ENCODE measurements around the gene TBC1D4. TPM values are rescaled to one million over a fixed set of nuclear protein-coding genes. Genes with fewer than 3 reads are reported as not detected.

The TBC1D4 gene
- total RNA-seq, 2 experiments from 2014 or later: 37.4 to 42.0 TPM

DNA sequence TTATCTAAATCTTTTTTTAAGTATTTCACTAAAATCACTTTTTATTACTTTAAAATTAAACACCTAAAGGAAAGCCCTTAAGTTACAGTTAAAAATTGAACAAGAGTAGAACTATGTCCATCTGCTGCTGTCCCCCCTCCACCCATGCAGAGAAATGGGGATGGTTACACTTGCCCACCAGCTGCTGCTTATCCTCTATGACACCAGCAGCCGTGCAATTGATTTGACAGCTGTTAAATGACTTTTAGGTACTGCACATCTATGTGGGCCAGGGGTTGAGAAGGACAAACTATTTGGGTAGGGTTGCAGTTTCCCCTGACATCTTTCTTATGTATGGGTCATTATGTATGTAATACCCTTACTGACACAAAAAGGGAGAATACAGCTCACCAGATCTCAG, 77.2 kb downstream of the TBC1D4 start:
- no peak overlapping the region for H3K4me3 Mint-ChIP-seq
- H3K4me1 Mint-ChIP-seq (ENCODE audit: low read depth): no peaks in the 10 kb centered on the region
- H3K4me1 ChIP-seq (ENCODE audit: insufficient read depth, low read length): no peaks in the 10 kb centered on the region
- no peak overlapping the region for H3K27ac ChIP-seq (ENCODE audit: low read depth in 1 of 2, low read length in 2 of 2)
- H3K27me3 ChIP-seq (ENCODE audit: control insufficient read depth in 1 of 2, insufficient read depth in 2 of 2, low read length in 2 of 2): no peaks in the 10 kb centered on the region
- H3K27ac Mint-ChIP-seq: no peak overlapping the region
- no peaks in the 10 kb centered on the region for H3K9me3 Mint-ChIP-seq
- no peak for TF ChIP-seq CTCF (IDR thresholded peaks at IDR 0.05)
- H3K27me3 Mint-ChIP-seq: peaks cover 16% of the 10 kb centered on the region
- H3K36me3 ChIP-seq (ENCODE audit: insufficient read depth, low read length): no peaks in the 10 kb centered on the region
- no peaks in the 10 kb centered on the region for H3K36me3 Mint-ChIP-seq (ENCODE audit: low read depth)
- DNase-seq (no peak), ATAC-seq (ENCODE audit: poor library complexity) (no peak)
- H3K9me3 ChIP-seq (ENCODE audit: control insufficient read depth in 1 of 2, insufficient read depth in 1 of 2, low read length in 2 of 2): no peaks in the 10 kb centered on the region
- CTCF ChIA-PET: no interaction called here
- POLR2A ChIA-PET: no interaction called here
- no peak overlapping the region for H3K4me3 ChIP-seq (ENCODE audit: low read length)
- intact Hi-C loops (cut with DNase I, micrococcal nuclease): no loop called here

GRCh38 chr13:75402787-75403186, 79.2 kb downstream of the TBC1D4 start:
- intact Hi-C loops (cut with DNase I, micrococcal nuclease): no loop called here
- Histone ChIP-seq H3K4me3 (ENCODE audit: low read length) (no peak overlapping the region), H3K9me3 (ENCODE audit: control insufficient read depth in 1 of 2, insufficient read depth in 1 of 2, low read length in 2 of 2) (peaks cover 0 to 4% of the 10 kb centered on the region in 2 experiments), H3K36me3 (ENCODE audit: insufficient read depth, low read length) (no peaks in the 10 kb centered on the region), H3K27ac (ENCODE audit: low read depth in 1 of 2, low read length in 2 of 2) (no peak overlapping the region), H3K4me1 (ENCODE audit: insufficient read depth, low read length) (no peaks in the 10 kb centered on the region), H3K27me3 (ENCODE audit: control insufficient read depth in 1 of 2, insufficient read depth in 2 of 2, low read length in 2 of 2) (no peaks in the 10 kb centered on the region)
- no peak for DNase-seq
- H3K9me3 Mint-ChIP-seq: peaks cover 2% of the 10 kb centered on the region
- H3K27me3 Mint-ChIP-seq: peaks cover 16% of the 10 kb centered on the region
- POLR2A ChIA-PET: no interaction called here
- ATAC-seq (ENCODE audit: poor library complexity): no peak
- no peaks in the 10 kb centered on the region for H3K4me1 Mint-ChIP-seq (ENCODE audit: low read depth)
- H3K27ac Mint-ChIP-seq: no peak overlapping the region
- no peaks in the 10 kb centered on the region for H3K36me3 Mint-ChIP-seq (ENCODE audit: low read depth)
- H3K4me3 Mint-ChIP-seq: no peak overlapping the region
- CTCF ChIA-PET: interaction anchor here (0.7 kb wide), 1 partner anchor 492 kb away, joined by 3 read pairs; no protein-coding TSS in a partner anchor
- TF ChIP-seq CTCF (IDR thresholded peaks at IDR 0.05): no peak

GRCh38 chr13:75400775-75401174, 81.2 kb downstream of the TBC1D4 start:
- no peak overlapping the region for H3K4me3 ChIP-seq (ENCODE audit: low read length)
- Mint-ChIP-seq H3K36me3 (ENCODE audit: low read depth) (no peaks in the 10 kb centered on the region), H3K27me3 (peaks cover 11% of the 10 kb centered on the region), H3K27ac (no peak overlapping the region), H3K4me3 (no peak overlapping the region), H3K4me1 (ENCODE audit: low read depth) (no peaks in the 10 kb centered on the region), H3K9me3 (peaks cover 2% of the 10 kb centered on the region)
- no peak for TF ChIP-seq CTCF (IDR thresholded peaks at IDR 0.05)
- peaks cover 0 to 4% of the 10 kb centered on the region in 2 experiments for H3K9me3 ChIP-seq (ENCODE audit: control insufficient read depth in 1 of 2, insufficient read depth in 1 of 2, low read length in 2 of 2)
- no peak for ATAC-seq (ENCODE audit: poor library complexity)
- CTCF ChIA-PET: no interaction called here
- POLR2A ChIA-PET: no interaction called here
- no peaks in the 10 kb centered on the region for H3K27me3 ChIP-seq (ENCODE audit: control insufficient read depth in 1 of 2, insufficient read depth in 2 of 2, low read length in 2 of 2)
- no peak for DNase-seq
- no peaks in the 10 kb centered on the region for H3K4me1 ChIP-seq (ENCODE audit: insufficient read depth, low read length)
- H3K36me3 ChIP-seq (ENCODE audit: insufficient read depth, low read length): no peaks in the 10 kb centered on the region
- no peak overlapping the region for H3K27ac ChIP-seq (ENCODE audit: low read depth in 1 of 2, low read length in 2 of 2)
- intact Hi-C loops (cut with DNase I, micrococcal nuclease): no loop called here

Data from CD4-positive, alpha-beta T cell (primary cell).